WTC11 (cell line): ENCODE results near the gene SCUBE3. TPM values are rescaled to one million over a fixed set of nuclear protein-coding genes. Genes with fewer than 3 reads are reported as not detected.

Experiments
- ATAC-seq: fragments of 200-7000 bp; cut with Tn5 transposase; 2 replicates; pipeline ENCODE4 v1.10.0; 2021; ENCODE audit warnings: mild to moderate bottlenecking, moderate library complexity
- CTCF ChIA-PET: fragments of 300-600 bp; sonication (Branson Sonifier 250); formaldehyde crosslinking; loops from one replicate; lab custom pipeline; 2021; ENCODE audit warnings: antibody characterized with exemption; lab: Charles Lee
- POLR2A ChIA-PET: fragments of 350-600 bp; sonication (Branson Sonifier 250); formaldehyde crosslinking; loops from one replicate; lab custom pipeline; 2021; ENCODE audit warnings: antibody characterized with exemption; lab: Charles Lee
- DNase-seq: peaks from one replicate; pipeline ENCODE4 v3.0.0; 2021; ENCODE audit warnings: low spot score
- H3K27ac Mint-ChIP-seq: 2 replicates; pipeline ENCODE4 v1.8.0; 2021; ENCODE audit warnings: mixed read lengths
- H3K27me3 Mint-ChIP-seq: 2 replicates; pipeline ENCODE4 v1.8.0; 2021; ENCODE audit warnings: low read depth, mild to moderate bottlenecking, moderate library complexity, mixed read lengths
- H3K36me3 Mint-ChIP-seq: 2 replicates; pipeline ENCODE4 v1.8.0; 2021; ENCODE audit warnings: mixed read lengths
- H3K4me1 Mint-ChIP-seq: 2 replicates; pipeline ENCODE4 v1.8.0; 2022; ENCODE audit warnings: mixed read lengths
- H3K4me3 Mint-ChIP-seq: 2 replicates; pipeline ENCODE4 v1.8.0; 2021; ENCODE audit warnings: mild to moderate bottlenecking, moderate library complexity, mixed read lengths
- H3K9me3 Mint-ChIP-seq: 2 replicates; pipeline ENCODE4 v1.8.0; 2021; ENCODE audit warnings: mixed read lengths
- AR ChIP-seq: fragments of 250-450 bp; sonication (Bioruptor Pico); IDR thresholded peaks from 2 replicates; pipeline ENCODE4 v1.9.0; 2021; ENCODE audit warnings: mild to moderate bottlenecking
- ATF6 ChIP-seq: sonication (generic); formaldehyde crosslinking; IDR thresholded peaks from 2 replicates; pipeline ENCODE4 v1.8.1; 2023; ENCODE audit warnings: mild to moderate bottlenecking, missing genetic modification reagents
- CTCF ChIP-seq: fragments of 200-600 bp; IDR thresholded peaks from 2 replicates; pipeline ENCODE4 v1.8.0; 2022; ENCODE audit warnings: antibody characterized with exemption
- E2F1 ChIP-seq: sonication (generic); formaldehyde crosslinking; IDR thresholded peaks from 2 replicates; pipeline ENCODE4 v1.8.0; 2022; ENCODE audit warnings: mild to moderate bottlenecking, missing genetic modification reagents
- E2F5 ChIP-seq: sonication (generic); formaldehyde crosslinking; IDR thresholded peaks from 2 replicates; pipeline ENCODE4 v1.8.1; 2022; ENCODE audit warnings: mild to moderate bottlenecking, moderate library complexity, missing genetic modification reagents
- EMX1 ChIP-seq: fragments of 250-450 bp; sonication (Bioruptor Pico); IDR thresholded peaks from 2 replicates; pipeline ENCODE4 v1.8.0; 2021; ENCODE audit warnings: mild to moderate bottlenecking
- ERG ChIP-seq: fragments of 250-450 bp; sonication (Bioruptor Pico); IDR thresholded peaks from 2 replicates; pipeline ENCODE4 v1.8.0; 2021; ENCODE audit warnings: mild to moderate bottlenecking
- FOXJ3 ChIP-seq: sonication (generic); formaldehyde crosslinking; IDR thresholded peaks from 2 replicates; pipeline ENCODE4 v1.9.0; 2021; ENCODE audit warnings: missing genetic modification reagents, mild to moderate bottlenecking, borderline replicate concordance
- MYBL2 ChIP-seq: sonication (generic); formaldehyde crosslinking; IDR thresholded peaks from 2 replicates; pipeline ENCODE4 v1.8.1; 2023; ENCODE audit warnings: mild to moderate bottlenecking, moderate library complexity, missing genetic modification reagents
- NFE2L1 ChIP-seq: sonication (generic); formaldehyde crosslinking; IDR thresholded peaks from 2 replicates; pipeline ENCODE4 v1.8.1; 2023; ENCODE audit warnings: missing genetic modification reagents
- NR2C2 ChIP-seq: sonication (generic); formaldehyde crosslinking; IDR thresholded peaks from 2 replicates; pipeline ENCODE4 v1.8.0; 2022; ENCODE audit warnings: mild to moderate bottlenecking, missing genetic modification reagents
- TCF7 ChIP-seq: sonication (generic); formaldehyde crosslinking; IDR thresholded peaks from 2 replicates; pipeline ENCODE4 v1.8.0; 2022; ENCODE audit warnings: mild to moderate bottlenecking, low read depth, missing genetic modification reagents, moderate library complexity
- ZBTB21 ChIP-seq: sonication (generic); formaldehyde crosslinking; IDR thresholded peaks from 2 replicates; pipeline ENCODE4 v1.8.1; 2023; ENCODE audit warnings: mild to moderate bottlenecking, missing genetic modification reagents, borderline replicate concordance
- ZNF396 ChIP-seq: fragments of 250-450 bp; sonication (Bioruptor Pico); IDR thresholded peaks from 2 replicates; pipeline ENCODE4 v1.8.0; 2021; ENCODE audit warnings: mild to moderate bottlenecking, moderate library complexity, borderline replicate concordance
- ZNF416 ChIP-seq: fragments of 250-450 bp; sonication (Bioruptor Pico); IDR thresholded peaks from 2 replicates; pipeline ENCODE4 v1.9.0; 2021; ENCODE audit warnings: mild to moderate bottlenecking, inconsistent platforms
- ZNF512 ChIP-seq: sonication (generic); formaldehyde crosslinking; IDR thresholded peaks from 2 replicates; pipeline ENCODE4 v1.8.1; 2022; ENCODE audit warnings: missing genetic modification reagents, borderline replicate concordance
- total RNA-seq: library from RNA; stranded (reverse); gene quantifications from 3 replicates; pipeline ENCODE4 v1.2.3, GENCODE V29; 2021

The SCUBE3 gene
- total RNA-seq, 1 experiment from 2014 or later: 2.1 TPM

- peaks cover 9% of the 10 kb centered on the region for H3K9me3 Mint-ChIP-seq
- ChIA-PET POLR2A (interaction anchor here (0.7 to 0.9 kb wide), 2 partner anchors 17 to 1004 kb away, joined by 3 read pairs; partner anchors contain the start of gene SCUBE3), CTCF (interaction anchor here (0.7 to 2.5 kb wide), 3 partner anchors 10 to 25 kb away, joined by 5 to 11 read pairs (median 9); partner anchors contain the start of gene SCUBE3)
- DNase-seq: no peak
- H3K4me3 Mint-ChIP-seq: no peak overlapping the region
- peaks cover 40% of the 10 kb centered on the region for H3K27me3 Mint-ChIP-seq
- no peak for TF ChIP-seq MYBL2 (CRISPR knock-in tag)
- TF ChIP-seq ZNF512: no peak
- no peak for TF ChIP-seq ZNF416 (CRISPR knock-in tag)
- TF ChIP-seq NR2C2 (CRISPR knock-in tag): no peak
- no peak for TF ChIP-seq CTCF
- no peak for TF ChIP-seq ATF6
- TF ChIP-seq FOXJ3 (CRISPR knock-in tag): no peak
- TF ChIP-seq TCF7 (CRISPR knock-in tag): no peak
- TF ChIP-seq E2F1 (CRISPR knock-in tag): no peak
- no peak for TF ChIP-seq AR (CRISPR knock-in tag)
- no peak for TF ChIP-seq E2F5 (CRISPR knock-in tag)
- no peak for TF ChIP-seq EMX1 (CRISPR knock-in tag)
- no peak for TF ChIP-seq ZNF396 (CRISPR knock-in tag)
- no peak for TF ChIP-seq ZBTB21
- TF ChIP-seq ERG: no peak
- TF ChIP-seq NFE2L1: no peak
- ATAC-seq: no peak
- peaks cover under 1% of the 10 kb centered on the region for H3K4me1 Mint-ChIP-seq
- no peak overlapping the region for H3K27ac Mint-ChIP-seq
- H3K36me3 Mint-ChIP-seq: peaks cover 13% of the 10 kb centered on the region
Observed at GRCh38 chr6:35230950-35231349, 17.2 kb downstream of the SCUBE3 start.
